ENCODE results near the gene DNAH8.
"Not testable (repeated sequence)": the region's sequence is repeated elsewhere in the genome, so short reads cannot be mapped to it uniquely, and the experiment has no call there.

The DNAH8 gene

GRCh38 chr6:38846361-38846760 lies 131.2 kb downstream of the DNAH8 start:
- DNase-seq = no peak

- DNase-seq = no peak
These were observed 131.7 kb downstream of the DNAH8 start for GRCh38 chr6:38846844-38847243.

- DNase-seq = no peak
These were observed 132.4 kb downstream of the DNAH8 start for GRCh38 chr6:38847497-38847896.

DNA sequence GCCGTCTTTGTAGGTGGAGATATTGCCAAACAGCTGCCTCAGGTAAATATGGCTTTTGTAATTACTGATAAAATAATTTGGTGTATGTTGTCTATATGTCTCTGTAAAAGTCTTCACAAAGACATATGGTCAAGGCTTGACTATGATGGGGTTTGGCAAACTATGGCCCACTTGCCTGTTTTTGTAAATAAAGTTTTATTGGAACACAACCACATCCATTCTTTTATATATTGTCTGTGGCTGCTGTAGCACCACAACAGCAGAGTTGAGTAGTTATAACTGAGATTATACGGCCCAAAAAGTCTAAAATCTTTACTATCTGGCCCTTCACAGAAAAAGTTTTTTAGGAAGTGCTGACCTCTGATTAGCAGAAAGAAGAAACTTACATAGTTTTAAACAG lies 133.6 kb downstream of the DNAH8 start:
- no peak for DNase-seq

GRCh38 chr6:38852215-38852614 lies 137.1 kb downstream of the DNAH8 start:
- no peak for DNase-seq

- DNase-seq = no peak
These were observed 138.1 kb downstream of the DNAH8 start for GRCh38 chr6:38853236-38853635.

DNA sequence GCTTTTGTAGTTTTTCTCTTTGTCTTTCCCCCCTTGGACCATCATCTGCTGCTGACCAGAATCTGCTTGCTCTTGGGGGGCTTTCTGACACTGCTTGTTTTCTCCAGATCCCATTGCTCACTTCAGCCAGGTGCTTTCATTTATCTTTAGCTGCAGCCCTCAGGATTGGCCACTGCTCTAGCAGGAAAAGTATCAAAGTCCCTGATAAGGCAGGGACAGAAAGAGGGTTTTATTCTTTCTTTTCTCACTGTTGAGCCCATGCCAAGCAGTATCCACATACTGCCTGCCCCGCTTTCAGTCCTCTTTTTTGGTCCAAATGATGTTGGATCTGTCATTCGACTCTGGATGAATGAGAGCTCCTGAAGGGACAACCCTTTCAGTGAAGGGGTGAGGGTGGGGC lies 141.4 kb downstream of the DNAH8 start:
- DNase-seq = no peak

- no peak for DNase-seq
These were observed 142.7 kb downstream of the DNAH8 start for GRCh38 chr6:38857815-38858214.

GRCh38 chr6:38860041-38860440 lies 144.9 kb downstream of the DNAH8 start:
- no peak for DNase-seq

- DNase-seq = no peak
These were observed 146.9 kb downstream of the DNAH8 start for GRCh38 chr6:38861926-38862401.

GRCh38 chr6:38865521-38866174 lies 150.5 kb downstream of the DNAH8 start:
- no peak for DNase-seq

DNA sequence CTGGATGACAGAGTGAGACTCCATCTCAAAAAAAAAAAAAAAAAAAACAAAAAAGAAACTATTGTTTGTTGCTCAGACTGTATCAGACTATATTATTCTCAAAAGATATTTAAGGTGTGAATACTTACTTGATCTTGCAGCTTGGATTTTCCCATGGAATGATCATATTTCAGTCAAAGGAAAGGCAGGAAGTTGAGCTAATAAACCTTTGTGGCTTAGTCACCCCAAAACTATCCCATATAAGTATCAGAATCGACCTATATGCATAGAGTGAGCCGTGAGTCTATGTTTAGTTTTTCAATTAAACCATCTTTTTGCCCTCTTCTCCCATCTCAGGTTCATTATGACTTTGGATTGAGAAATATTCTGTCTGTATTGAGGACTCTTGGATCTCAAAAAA lies 152.6 kb downstream of the DNAH8 start:
- DNase-seq = no peak

DNA sequence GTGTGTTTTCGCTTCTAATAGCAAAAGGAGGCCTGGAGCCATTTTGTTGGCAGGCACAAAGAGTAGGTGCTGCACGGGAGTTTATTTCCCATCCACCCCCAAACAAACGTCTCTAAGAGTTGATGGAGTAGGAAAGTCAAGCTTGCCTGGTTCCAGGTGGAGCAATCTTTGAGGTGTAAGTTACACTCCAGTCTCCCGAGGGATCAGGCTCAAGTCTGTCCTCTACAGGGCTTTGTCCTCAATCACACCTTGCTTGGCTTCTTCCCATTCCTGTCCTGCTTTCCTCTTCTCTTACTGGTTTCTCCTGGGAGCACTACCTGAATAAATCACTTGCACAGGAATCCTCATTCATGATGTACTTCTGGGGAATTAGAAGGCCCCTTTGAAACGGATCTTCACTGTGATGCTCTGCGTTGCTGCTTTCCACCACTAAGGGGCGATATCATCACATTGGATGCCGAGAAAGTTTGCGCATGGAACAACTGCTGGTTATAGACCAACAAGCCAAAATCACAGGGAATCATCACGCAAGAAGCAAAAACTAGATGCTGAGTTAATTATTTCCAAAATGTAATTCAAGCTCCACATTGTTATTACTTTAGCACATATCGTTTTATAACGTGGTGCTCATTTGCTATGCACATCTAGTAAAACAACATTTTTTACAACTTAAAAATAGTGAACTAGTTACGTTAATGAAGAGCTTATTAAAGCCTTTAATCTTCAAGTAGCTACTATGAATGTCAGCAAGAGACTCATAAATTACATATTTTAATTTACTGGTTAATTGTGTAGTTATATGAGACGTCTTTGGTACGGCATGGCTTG lies 156.8 kb downstream of the DNAH8 start:
- DNase-seq = peak; percentile 43 to 77

- no peak for DNase-seq
These were observed 157.9 kb downstream of the DNAH8 start for GRCh38 chr6:38873001-38873400.

GRCh38 chr6:38873816-38874215 lies 158.7 kb downstream of the DNAH8 start:
- DNase-seq = not testable (repeated sequence)

DNA sequence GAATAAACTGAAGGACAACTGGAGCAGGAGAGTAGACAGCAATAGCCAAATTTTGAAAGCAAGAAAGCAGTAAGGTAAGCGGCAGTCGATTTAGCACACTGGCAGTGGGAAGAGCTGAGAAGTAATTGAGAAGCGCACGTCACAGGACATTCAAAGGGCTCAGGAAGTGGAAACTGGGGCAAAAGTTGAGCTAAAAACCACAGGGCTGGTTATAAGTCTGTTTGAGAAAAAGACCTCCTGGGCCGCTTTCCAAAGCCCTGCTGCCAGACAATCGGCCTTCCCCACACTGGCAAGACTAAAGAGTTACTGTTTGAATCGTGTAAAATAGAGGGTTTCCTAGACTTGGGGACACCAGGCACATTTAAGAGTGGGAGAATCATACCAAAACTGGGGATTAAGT lies 161.4 kb downstream of the DNAH8 start:
- no peak for DNase-seq

- DNase-seq = no peak
These were observed 162.6 kb downstream of the DNAH8 start for GRCh38 chr6:38877721-38878120.

DNA sequence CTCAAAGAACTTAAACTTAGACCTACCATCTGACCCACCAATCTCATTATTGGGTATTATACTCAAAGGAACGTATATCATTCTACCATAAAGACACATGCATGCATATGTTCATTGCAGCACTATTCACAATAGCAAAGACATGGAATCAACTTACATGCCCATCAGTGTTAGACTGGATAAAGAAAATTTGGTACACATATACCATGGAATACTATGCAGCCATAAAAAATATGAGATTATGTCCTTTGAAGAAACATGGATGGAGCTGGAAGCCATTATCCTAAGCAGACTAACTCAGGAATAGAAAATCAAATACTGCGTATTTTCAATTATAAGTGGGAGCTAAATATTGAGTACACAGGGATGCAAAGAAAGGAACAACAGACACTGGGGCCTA lies 167.0 kb downstream of the DNAH8 start:
- DNase-seq = no peak

DNA sequence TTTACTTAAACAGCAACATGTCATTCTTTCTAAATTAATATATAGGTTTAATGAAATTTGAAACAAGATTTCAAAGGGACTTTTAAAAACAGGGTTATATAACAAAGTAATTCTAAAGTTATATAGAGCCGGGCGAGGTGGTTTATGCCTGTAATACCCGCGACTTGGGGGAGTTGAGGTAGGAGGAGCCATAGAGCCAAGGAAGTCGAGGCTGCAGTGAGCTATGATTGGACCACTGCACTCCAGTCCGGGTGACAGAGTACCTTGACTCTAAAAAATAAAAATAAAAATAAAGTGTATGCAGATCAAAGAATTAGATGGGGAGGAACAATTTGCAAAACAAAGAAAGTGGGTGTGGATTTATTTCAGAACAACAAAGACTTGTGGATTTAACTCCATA lies 182.4 kb downstream of the DNAH8 start:
- DNase-seq = no peak

GRCh38 chr6:38901802-38902522 lies 186.9 kb downstream of the DNAH8 start:
- no peak for DNase-seq

- no peak for DNase-seq
These were observed 191.5 kb downstream of the DNAH8 start for GRCh38 chr6:38906582-38906981.

DNA sequence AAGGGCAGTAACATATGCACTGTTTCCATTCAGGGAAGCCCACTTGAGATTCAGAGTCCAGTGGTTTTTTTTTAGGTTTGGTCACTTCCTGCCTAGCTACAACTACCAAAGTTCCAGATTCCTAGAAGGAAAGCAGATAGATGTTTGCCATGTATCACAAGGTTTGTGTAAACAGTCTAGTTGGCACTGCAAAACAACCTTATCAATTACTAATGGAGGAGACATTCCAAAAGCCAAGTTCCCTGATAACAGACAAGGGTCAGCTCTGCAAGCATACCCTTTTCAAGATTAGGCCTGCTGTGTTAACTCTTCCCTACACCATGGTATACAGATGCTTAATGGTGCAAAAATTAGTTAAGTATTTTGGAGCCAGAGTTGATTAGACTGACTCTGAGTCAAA lies 192.2 kb downstream of the DNAH8 start:
- no peak for DNase-seq

DNA sequence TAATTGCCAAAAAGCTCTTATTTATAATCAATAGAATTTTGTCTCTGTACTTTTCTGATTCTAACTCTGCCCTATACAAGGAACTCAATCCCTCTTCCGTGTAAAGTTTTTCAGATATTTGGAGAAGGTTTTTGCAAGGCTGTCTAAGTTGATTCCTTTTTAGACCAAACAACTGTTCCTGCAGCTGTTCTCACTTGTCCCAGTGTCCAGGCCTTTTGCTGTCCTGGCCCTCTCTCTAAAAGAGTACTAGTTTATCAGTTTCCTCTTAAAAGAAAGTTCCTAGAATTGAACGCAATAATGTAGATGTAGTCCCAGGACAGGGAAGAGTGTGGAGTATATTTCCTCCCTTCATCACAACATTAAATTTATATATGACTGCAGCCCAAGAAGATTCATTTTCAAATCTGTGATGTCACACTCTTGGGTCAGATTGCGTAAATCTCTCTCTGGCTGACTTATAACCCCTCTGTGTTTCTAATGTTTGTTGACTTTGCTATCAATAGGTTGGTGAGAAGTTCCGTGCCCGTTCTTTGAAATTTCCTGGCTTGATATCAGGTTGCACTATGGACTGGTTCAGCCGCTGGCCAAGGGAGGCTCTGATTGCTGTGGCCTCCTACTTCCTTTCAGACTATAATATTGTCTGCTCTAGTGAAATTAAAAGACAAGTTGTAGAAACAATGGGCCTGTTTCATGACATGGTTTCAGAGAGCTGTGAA lies 194.1 kb downstream of the DNAH8 start:
- no peak for DNase-seq

Data from NCI-H446 (cell line).